SIG-M5 (cell line): Measurements from ENCODE around the gene LRRTM4.

Experiments
- DNase-seq: peaks from one replicate; lab custom pipeline; 2025; lab: John Stamatoyannopoulos, UW

LRRTM4 gene

GRCh38 chr2:76985387-76986136, 536.6 kb downstream of the LRRTM4 start:
- no peak for DNase-seq

- DNase-seq: no peak
Observed at GRCh38 chr2:76984359-76984758, 537.8 kb downstream of the LRRTM4 start.

- no peak for DNase-seq
Observed at GRCh38 chr2:76980067-76980787, 541.9 kb downstream of the LRRTM4 start.

DNA sequence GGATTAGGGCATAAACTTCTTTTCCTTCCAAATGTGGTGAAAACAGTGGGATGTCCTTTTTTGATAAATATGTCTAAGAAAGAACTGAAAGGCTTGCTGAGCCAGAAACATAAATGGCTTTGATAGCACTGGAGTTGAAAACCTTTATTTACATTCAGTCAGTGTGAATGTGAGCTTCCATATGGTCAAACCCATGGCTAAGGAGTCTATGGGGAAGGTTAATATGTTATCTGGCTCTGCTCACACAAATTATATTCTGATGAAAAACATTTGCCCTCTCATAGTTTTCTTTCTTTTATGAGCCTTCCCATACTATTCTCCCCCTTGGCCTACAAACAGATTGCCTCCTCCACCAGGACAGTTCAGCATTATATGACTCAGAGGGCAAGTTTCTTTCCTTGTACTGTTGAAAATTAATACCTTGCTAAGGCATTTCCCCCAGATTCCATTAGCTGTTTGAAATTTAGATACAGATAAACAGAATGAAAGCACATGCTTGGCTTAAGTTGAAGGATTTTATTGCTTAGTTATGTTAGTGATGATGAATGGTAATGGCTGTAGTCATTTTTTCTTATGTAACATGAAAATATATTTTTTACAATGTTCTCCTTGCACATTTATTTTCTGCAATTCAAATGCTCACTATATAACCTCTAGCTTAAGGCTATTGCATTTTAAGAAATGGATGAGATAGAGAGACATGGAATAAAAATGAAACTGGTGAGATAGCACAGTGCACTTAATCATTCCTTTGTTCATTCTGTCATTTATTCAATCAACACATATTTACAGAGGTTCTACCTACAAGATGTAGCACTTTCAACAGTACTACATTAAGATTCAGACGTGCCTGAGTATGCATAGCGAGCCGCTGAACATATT, 544.1 kb downstream of the LRRTM4 start:
- no peak for DNase-seq

GRCh38 chr2:76975752-76976151, 546.4 kb downstream of the LRRTM4 start:
- DNase-seq: no peak

DNA sequence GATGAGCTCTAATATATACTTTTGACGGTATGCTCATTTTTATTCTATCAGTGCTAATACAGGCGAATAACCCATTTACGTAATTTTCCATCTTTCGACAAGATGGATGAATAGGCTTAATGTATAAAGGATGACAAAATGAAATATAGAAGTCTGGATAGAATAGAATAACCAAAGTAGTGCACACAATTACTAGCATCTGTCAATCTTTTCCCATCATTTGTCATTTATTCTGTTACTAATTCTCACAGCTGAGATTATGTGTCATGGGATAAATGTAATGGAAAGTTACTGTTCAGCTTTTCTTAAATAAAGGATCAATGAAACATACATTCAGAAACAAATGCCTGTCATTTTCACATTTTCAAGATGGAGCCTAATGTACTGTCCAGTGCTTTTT, 548.6 kb downstream of the LRRTM4 start:
- no peak for DNase-seq

- no peak for DNase-seq
Observed at GRCh38 chr2:76965772-76966171, 556.4 kb downstream of the LRRTM4 start.

DNA sequence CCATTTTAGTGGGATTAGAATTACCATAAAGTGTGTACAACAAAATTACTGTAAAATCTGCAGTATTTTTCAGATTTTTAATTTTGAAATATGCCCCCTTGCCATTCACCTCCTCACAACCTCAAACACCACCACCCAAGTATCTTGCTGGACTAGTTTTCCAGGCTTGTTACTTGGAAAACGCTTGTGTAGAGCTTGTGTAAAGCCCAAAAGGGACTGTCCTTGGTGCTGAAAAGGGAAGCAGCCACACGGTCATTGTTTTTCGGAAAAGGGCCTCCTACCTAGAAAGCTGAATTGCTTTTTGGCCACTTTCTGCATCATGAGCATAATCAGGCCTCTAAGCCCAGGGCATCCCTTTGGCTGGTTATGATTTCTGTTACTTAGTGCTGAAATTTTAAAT, 563.4 kb downstream of the LRRTM4 start:
- DNase-seq: no peak

- no peak for DNase-seq
Observed at GRCh38 chr2:76953733-76954347, 568.3 kb downstream of the LRRTM4 start.

DNA sequence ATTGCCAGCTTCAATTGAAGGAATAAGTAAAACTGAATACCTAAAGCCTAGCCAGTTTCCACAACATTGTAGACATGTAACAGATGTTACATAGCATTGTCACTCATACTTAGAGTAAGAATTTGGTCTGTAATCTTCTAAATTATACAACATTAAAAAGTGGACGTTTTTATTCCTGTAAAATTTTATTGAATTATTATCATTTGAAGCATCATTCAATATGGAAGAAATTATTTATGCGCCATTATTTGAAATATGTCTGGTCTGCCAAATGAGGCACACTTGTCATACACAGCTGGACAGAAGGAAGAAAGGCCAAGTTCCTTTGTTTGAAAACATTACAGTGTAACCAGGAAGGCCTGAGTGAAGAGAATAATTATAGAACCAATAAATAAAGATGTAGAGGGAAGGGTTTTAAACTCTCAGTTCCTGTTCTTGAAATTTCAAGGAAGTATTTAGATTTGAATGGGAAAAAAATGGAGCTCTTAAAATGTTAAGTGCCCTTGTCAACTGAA, 575.5 kb downstream of the LRRTM4 start:
- DNase-seq: no peak

- no peak for DNase-seq
Observed at GRCh38 chr2:76940559-76940958, 581.6 kb downstream of the LRRTM4 start.

DNA sequence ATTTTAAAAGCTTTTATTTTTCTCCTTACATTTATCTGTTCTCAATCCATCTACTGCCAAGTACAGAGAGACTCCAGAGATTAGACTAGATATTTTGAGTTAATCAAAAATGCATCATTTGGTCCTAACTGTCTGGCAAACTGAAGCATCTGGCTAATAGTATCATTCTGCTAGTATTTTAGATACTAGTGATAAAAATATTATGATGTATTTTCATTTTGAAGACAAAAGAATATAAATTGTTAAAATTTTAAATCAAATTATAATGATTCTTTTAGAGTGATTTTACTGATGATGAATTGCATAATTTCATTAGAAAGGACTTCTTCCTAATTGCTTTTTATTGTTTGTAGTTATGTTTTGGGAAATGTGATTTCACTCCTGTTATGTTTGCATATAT, 584.0 kb downstream of the LRRTM4 start:
- no peak for DNase-seq

DNA sequence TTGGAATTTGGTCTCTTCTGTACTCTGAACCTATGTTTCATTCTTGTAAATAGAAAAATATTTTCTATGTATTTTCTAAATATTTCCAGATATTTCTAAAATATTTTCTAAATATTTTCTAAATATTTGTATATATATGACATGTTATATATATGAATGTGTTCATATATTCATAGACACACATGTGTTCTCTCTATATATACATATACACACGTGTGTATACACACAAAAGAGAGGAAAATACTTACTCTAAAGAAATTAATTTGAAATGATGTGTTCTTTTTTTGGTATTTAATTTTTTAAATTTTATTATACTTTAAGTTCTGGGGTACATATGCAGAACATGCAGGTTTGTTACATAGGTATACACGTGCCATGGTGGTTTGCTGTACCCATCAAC, 589.6 kb downstream of the LRRTM4 start:
- DNase-seq: no peak

DNA sequence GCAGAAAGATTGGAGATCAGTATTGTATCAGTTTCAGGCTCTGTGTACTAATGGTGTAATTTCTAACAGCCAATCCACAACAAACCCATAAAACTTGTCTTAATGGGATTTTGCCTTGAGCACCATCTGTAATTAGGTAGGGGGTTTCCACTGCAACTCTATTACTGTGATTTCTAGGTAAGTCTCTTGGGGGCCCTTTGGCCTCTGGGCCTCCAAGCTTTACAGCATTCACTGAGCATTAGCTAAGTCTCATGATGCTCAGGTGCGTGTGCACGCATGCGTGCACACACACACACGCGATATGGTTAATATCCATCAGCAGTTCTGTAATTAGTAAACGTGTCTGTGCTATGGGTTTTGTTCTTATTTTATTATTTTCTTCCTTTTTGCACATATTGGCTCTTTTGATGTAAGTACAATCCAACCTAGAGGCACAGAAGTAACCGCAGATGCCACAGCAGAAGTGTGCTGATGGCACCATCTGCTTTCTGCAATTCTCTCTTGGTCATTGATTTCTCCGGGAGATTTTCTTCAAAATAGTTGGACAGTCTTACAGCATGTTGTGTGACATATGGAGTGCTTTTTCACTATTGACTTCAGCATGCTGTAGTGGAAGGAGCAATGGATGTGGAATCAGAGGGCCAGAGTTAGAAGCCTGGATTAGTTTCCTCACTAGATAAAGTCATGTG, 592.0 kb downstream of the LRRTM4 start:
- DNase-seq: no peak

DNA sequence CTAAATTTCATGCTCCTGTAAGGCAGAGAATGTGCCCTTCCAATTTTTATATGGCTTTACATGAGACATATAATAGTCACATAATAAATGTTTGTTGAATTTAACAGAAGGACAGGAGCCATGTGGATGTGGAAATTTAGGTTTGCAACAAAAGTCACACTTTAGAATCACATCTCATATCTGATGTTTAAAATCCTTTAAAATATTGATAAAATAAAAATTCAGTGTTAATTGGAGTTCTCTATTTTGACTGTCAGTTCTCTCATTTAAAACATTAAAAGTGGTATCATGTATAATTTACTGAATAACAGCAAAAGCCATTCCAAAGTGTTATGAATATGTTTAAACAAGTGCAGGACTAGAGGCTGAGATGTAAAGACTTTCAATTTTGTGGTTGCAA, 594.1 kb downstream of the LRRTM4 start:
- no peak for DNase-seq

GRCh38 chr2:76921006-76921405, 601.2 kb downstream of the LRRTM4 start:
- no peak for DNase-seq

DNA sequence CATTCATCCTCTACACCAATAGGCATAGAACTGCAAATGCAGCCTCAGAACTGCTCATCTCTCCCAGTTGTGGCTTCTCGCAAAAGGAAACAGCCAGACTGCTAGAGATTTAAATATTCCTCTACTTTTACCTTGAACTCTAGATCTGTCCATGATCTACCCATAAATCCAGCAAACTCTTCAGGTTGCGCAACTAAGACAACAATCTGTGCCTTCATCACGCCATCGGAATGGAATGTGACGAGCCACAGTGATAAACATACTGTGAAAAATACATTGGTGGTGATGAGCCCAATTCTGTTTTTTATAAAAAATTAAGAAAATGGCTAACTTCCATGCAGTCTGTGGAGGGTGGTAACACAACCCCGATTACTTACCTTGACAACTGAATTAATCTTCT, 626.7 kb downstream of the LRRTM4 start:
- DNase-seq: no peak

DNA sequence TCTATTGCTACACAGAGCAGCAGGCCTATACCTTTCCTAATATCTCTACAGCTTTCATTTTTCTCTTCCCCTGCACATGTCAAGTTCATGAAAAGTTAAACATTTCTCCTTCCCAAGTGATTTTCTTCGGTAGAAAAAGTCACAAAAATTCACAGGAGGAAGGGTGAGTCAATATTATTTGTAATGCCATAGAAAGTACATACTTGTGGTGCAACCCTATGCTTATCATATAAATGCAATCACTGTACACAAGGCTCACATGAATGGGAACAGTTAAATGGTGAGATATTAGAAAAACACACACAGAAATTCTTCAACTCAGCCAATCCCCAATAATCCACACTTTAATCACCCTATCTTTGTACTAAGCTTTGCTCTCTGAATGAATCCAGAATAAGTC, 651.6 kb downstream of the LRRTM4 start:
- no peak for DNase-seq

DNA sequence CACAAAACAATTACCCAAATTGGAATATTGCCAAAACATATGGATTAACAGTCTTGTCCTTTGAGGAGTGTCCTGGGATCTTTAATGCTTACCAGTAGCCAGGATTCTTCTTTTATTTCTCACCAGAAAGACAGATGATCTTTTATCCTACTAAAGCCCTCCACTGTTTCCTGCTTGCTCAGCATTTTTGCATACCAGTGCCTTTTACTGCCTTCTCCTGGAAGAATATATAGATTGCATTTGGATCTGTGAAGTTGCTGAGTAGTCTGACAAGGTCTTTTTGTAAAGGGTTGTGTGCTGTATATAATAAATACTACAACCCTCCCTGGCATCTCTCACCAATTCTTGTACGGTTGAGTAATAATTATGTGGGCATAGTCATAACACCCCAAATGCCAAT, 652.2 kb downstream of the LRRTM4 start:
- no peak for DNase-seq

GRCh38 chr2:76867854-76868253, 654.3 kb downstream of the LRRTM4 start:
- DNase-seq: no peak

- DNase-seq: no peak
Observed at GRCh38 chr2:76866464-76866863, 655.7 kb downstream of the LRRTM4 start.
